ENCODE measurements around the gene LTV1. TPM values are rescaled to one million over a fixed set of nuclear protein-coding genes. Genes with fewer than 3 reads are reported as not detected.

Gene LTV1
- total RNA-seq, 1 experiment from 2014 or later, result 18.3 TPM

- no peak overlapping the region for H3K27ac ChIP-seq
- DNase-seq, result no peak
- TF ChIP-seq CTCF (conservative IDR thresholded peaks at IDR 0.05) (no peak), EZH2 (IDR thresholded peaks at IDR 0.05; ENCODE audit: low read depth) (no peak)
- H3F3A ChIP-seq (ENCODE audit: insufficient read depth, low read depth), result no peaks in the 10 kb centered on the region
- no peaks in the 10 kb centered on the region for H3K4me1 ChIP-seq (replicated peaks; ENCODE audit: insufficient read depth)
- ChIA-PET POLR2A (ENCODE audit: unreplicated experiment) (no interaction called here), CTCF (no interaction called here)
- H3K36me3 ChIP-seq (ENCODE audit: low read depth), result no peaks in the 10 kb centered on the region
- H3K9me3 ChIP-seq (ENCODE audit: insufficient read depth, low read depth), result no peaks in the 10 kb centered on the region
- H3K79me2 ChIP-seq (ENCODE audit: low read depth), result no peaks in the 10 kb centered on the region
- no peak overlapping the region for H2AFZ ChIP-seq
- intact Hi-C loops (cut with micrococcal nuclease; ENCODE audit: unreplicated experiment), result no loop called here
- no peaks in the 10 kb centered on the region for H3K9me2 ChIP-seq (ENCODE audit: insufficient read depth)
- H3K4me3 ChIP-seq, result no peak overlapping the region
- no TSS peak for BruUV-seq (replicated peaks)
- no peaks in the 10 kb centered on the region for H3K27me3 ChIP-seq (ENCODE audit: insufficient read depth, low read depth)
- H3K4me2 ChIP-seq, result no peak overlapping the region
- no peaks in the 10 kb centered on the region for H4K20me1 ChIP-seq (ENCODE audit: insufficient read depth)
These were observed 69.5 kb downstream of the LTV1 start for GRCh38 chr6:143912671-143913070.

Other genes starting within 250 kb of the LTV1 start
- gene PHACTR2, start 165.4 kb upstream of the LTV1 start, total RNA-seq (2021), result 32.8 and 39.8 TPM in 2 replicates
- not detected in 2 replicates for gene ZC2HC1B, start 21.1 kb downstream of the LTV1 start, total RNA-seq (2021)
- 7.8 and 8.3 TPM in 2 replicates for gene PLAGL1, start 164.9 kb downstream of the LTV1 start, total RNA-seq (2021)

Data from PC-9 (cell line).